LNCAP (cell line): ENCODE data around the gene TMEM100.

Experiments
- TF ChIP-seq, protein P1 (sequence below): fragments of 450-650 bp; IDR thresholded peaks from 2 replicates; pipeline ENCODE4 v1.5.1; 2017; ENCODE audit warnings: mild to moderate bottlenecking

The TMEM100 gene

DNA sequence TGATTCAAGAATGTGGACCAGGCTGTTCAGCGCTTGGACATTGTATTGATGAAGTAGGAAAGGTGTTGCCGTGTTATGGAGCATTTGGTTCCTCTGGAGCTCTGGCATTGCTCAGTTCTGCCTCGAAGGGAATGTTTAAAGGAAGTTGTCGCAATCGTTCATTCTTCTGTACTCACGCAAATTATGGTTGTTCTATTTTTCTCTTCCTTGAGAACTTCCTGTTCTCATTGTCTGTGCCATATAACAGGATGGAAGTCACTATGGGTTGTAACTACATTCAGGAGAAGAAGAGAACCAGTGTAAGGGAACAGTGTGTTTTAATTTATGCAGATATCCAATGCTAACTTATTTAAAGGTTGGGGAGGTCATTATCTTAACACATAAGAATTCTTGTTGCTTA lies 41.2 kb upstream of the TMEM100 start:
- TF ChIP-seq, protein P1, sequence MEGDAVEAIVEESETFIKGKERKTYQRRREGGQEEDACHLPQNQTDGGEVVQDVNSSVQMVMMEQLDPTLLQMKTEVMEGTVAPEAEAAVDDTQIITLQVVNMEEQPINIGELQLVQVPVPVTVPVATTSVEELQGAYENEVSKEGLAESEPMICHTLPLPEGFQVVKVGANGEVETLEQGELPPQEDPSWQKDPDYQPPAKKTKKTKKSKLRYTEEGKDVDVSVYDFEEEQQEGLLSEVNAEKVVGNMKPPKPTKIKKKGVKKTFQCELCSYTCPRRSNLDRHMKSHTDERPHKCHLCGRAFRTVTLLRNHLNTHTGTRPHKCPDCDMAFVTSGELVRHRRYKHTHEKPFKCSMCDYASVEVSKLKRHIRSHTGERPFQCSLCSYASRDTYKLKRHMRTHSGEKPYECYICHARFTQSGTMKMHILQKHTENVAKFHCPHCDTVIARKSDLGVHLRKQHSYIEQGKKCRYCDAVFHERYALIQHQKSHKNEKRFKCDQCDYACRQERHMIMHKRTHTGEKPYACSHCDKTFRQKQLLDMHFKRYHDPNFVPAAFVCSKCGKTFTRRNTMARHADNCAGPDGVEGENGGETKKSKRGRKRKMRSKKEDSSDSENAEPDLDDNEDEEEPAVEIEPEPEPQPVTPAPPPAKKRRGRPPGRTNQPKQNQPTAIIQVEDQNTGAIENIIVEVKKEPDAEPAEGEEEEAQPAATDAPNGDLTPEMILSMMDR = no peak

DNA sequence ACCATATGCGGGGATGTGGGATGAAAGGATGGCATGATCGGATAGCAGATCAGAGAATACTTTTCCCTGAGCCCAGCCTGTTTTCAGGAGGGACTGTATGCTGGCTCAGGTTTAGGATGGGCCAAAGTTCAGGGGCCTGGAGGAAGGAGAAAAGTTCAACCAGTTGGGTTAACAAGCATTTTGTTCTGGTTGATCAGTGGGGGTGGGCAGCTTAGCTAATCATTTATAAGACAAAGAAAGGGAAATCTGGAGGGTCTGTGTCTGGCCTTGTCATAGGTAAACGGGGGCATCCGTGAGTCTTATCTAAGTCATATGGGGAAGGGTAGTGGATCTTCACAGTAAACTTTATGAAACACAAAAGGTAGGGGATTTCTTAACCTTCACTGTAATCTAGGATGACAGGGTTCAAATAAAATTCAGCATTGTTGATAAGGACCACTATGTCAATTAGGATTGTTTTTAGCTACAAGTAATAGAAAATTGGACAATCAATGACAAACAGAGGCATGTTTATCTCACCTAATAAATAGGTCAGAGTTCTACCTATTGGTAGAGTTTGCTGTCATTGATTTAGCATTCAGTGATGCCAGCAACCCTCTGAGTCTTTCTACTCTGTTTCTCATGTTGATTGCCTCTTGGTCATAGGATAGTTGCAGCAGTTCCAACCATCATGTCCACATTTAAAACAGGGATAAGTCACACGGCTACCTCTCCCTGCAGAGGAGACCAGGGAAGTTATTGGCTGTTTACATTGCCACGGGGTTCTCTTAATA lies 39.6 kb upstream of the TMEM100 start:
- TF ChIP-seq, protein P1 = no peak

DNA sequence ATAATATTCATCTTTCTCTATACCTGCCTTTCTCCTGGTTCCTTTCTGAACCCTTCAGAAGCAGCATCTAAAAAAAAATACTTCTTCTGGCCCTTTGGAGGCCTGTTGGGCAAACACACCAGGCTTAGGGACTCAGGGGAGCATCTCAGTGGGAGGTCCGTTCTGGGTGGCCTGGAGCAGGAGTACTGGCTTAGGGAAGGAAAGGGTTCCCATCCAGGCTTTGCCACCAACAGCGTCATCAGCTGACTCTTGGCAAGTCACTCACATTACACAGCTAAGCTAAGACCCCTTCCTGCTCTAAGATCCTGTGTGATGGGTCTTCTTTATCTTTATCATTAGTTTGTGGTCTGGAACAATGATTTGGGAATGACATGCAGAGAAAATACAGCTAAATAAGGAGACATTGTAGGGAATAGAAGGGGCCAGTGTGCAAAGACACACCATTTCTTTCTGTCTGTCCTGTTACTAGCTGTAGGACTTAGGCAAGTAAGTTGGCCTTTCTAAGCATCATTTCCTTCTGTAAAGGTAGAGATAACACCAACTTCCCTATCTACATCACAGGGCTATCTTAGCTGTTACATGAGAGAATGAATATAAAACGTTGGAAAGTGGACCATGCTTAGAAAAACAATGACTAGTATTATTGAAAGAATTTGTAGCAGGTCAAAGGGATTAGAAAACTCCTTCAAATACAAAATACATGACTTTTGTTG lies 38.1 kb upstream of the TMEM100 start:
- TF ChIP-seq, protein P1 = no peak

DNA sequence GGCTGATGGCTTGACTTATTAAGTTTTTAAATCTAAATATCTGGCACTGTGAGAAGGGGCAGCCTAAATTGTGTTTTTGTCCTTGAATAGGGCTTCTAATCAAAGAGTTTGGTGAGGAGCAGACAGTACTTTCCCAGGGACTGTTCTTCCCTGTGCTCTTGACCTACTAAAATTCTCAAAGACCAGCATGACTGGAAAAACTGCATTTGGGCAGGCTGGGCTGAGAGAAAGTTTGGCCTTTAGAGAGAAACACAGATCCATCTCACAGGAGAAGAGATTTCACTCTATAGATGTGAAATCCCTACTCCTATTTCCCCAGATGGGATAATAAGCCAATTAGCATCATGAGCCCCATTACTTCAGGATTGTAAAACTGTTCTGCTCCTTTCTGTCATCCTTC lies 35.5 kb upstream of the TMEM100 start:
- TF ChIP-seq, protein P1 = no peak

DNA sequence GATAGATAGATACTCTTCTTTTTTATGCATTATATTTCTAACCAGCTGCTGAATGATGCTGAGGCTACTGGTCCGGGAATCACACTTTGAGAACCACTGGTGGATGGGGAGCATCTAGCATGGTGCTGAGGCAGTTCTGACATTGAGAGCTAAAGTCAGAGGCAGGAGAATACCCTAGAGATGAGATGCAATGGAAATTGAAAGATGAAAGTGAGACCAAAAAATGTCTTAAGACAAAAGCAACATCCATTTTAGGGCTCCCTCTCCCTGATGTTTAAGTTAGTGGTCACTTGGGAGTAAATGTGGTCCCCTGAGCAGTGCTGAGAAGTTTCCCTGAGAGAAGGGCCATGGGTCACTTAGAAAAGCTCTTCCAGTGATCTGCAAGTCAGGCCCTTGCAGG lies 35.0 kb upstream of the TMEM100 start:
- TF ChIP-seq, protein P1 = no peak

DNA sequence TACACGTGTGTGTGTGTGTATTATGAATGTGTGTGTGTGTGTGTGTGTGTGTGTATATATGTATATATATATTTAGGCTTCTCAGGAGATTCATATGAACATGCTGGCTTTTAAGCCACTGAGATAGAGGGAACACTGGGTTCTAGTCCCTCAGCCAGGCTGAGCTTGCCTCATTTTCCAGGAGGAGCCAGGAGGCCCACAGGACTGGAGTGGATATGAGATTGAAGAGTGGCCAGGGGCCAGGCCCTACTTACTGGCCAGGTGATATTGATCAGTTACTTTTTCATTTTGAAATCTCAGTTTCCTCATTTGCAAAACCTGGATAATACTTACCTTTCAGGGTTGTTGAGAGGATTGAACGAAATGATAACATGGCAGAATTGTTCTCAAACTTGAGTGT lies 34.0 kb upstream of the TMEM100 start:
- TF ChIP-seq, protein P1 = no peak

DNA sequence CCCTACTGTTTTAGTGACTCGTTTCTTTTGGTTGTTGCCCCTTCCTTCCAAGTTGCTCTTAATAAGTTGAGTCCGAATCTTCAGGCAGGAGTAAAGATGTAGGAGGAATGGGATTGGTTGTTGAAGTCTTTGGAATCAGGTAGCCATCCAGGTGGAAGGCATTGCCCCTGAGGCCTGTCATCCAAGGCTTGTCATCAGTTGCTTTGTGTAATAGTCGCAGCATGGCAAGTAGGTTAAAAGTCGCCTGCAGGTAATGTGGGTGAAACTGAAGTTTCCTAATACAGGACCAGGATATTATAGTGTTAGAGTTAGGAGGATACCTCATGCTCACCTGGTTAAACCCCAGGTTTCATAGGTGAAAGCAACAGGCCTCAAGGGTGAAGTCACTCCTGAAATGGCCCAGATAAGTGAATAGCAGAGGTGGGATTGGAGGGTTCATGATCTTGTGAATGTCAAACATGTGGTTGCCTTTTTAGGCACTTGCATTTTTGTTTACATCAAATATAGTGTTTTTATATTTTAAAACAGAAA lies 29.1 kb upstream of the TMEM100 start:
- TF ChIP-seq, protein P1 = no peak
